HG03064 (cell line): ENCODE data around the gene RYR1.
"Not testable (repeated sequence)": the region's sequence is repeated elsewhere in the genome, so short reads cannot be mapped to it uniquely, and the experiment has no call there.

ENCODE experiments used
- ATAC-seq: cut with Tn5 transposase; IDR thresholded peaks from one replicate; pipeline ENCODE4 v1.9.1; 2021; ENCODE audit warnings: low read depth; ENCODE audit not compliant: unreplicated experiment

The RYR1 gene

GRCh38 chr19:38528931-38529330 is 95.4 kb downstream of the RYR1 start:
- ATAC-seq: no peak

- no peak for ATAC-seq
These were observed 98.0 kb downstream of the RYR1 start for GRCh38 chr19:38531515-38531914.

- no peak for ATAC-seq
These were observed 99.4 kb downstream of the RYR1 start for GRCh38 chr19:38532939-38533338.

- ATAC-seq: no peak
These were observed 101.1 kb downstream of the RYR1 start for GRCh38 chr19:38534574-38534973.

GRCh38 chr19:38535212-38535611 is 101.7 kb downstream of the RYR1 start:
- no peak for ATAC-seq

- no peak for ATAC-seq
These were observed 103.8 kb downstream of the RYR1 start for GRCh38 chr19:38537071-38537936.

GRCh38 chr19:38538386-38538785 is 104.9 kb downstream of the RYR1 start:
- ATAC-seq: no peak

GRCh38 chr19:38538793-38539528 is 105.5 kb downstream of the RYR1 start:
- ATAC-seq: no peak

GRCh38 chr19:38539751-38540150 is 106.3 kb downstream of the RYR1 start:
- no peak for ATAC-seq

- ATAC-seq: no peak
These were observed 108.5 kb downstream of the RYR1 start for GRCh38 chr19:38542040-38542439.

GRCh38 chr19:38543286-38543806 is 109.9 kb downstream of the RYR1 start:
- no peak for ATAC-seq

- no peak for ATAC-seq
These were observed 110.5 kb downstream of the RYR1 start for GRCh38 chr19:38543807-38544568.

- no peak for ATAC-seq
These were observed 111.3 kb downstream of the RYR1 start for GRCh38 chr19:38544569-38545315.

GRCh38 chr19:38545596-38545995 is 112.1 kb downstream of the RYR1 start:
- no peak for ATAC-seq

- no peak for ATAC-seq
These were observed 113.9 kb downstream of the RYR1 start for GRCh38 chr19:38547421-38547820.

- no peak for ATAC-seq
These were observed 115.6 kb downstream of the RYR1 start for GRCh38 chr19:38549061-38549460.

GRCh38 chr19:38549942-38550341 is 116.5 kb downstream of the RYR1 start:
- ATAC-seq: no peak

GRCh38 chr19:38550376-38550775 is 116.9 kb downstream of the RYR1 start:
- no peak for ATAC-seq

- ATAC-seq: peak; percentile 59
These were observed 117.9 kb downstream of the RYR1 start for GRCh38 chr19:38551450-38551813.

GRCh38 chr19:38553239-38553638 is 119.7 kb downstream of the RYR1 start:
- ATAC-seq: not testable (repeated sequence)
